ENCODE data around the gene EIF4G1. TPM values are rescaled to one million over a fixed set of nuclear protein-coding genes. Genes with fewer than 3 reads are reported as not detected.

Gene EIF4G1
- polyA plus RNA-seq, 3 donors, result 13.9 to 119 (median 24.2) TPM

GRCh38 chr3:184320104-184320445 is 5.7 kb downstream of the EIF4G1 start:
- WGBS (ENCODE audit: insufficient coverage), result 7% methylated on average over 3 of the region's 4 CpGs
- peak overlapping the region in 2 of 3 experiments; percentile 7 to 67 for H3K4me3 ChIP-seq (replicated peaks in 1 of 3; ENCODE audit: low read depth in 2 of 3, low read length in 3 of 3)
- peak overlapping the region; percentile 51 to 54 for H3K4me3 Mint-ChIP-seq
- H3K27ac Mint-ChIP-seq, result peak overlapping the region; percentile 92 to 97 (median 95)
- H3K79me2 ChIP-seq (ENCODE audit: insufficient read depth, low read length), result peaks cover 87% of the 10 kb centered on the region
- peak overlapping the region; percentile 74 for H3K4me2 ChIP-seq (replicated peaks; ENCODE audit: extremely low read depth, low read length, poor library complexity, severe bottlenecking)
- peak; percentile 82 to 85 (median 82) for DNase-seq
- peaks cover 81 to 84% of the 10 kb centered on the region in 2 donors for H3K4me1 ChIP-seq (ENCODE audit: control insufficient read depth in 1 of 2, insufficient read depth in 2 of 2, low read length in 2 of 2)
- H3K36me3 ChIP-seq (replicated peaks in 1 of 2; ENCODE audit: control insufficient read depth in 1 of 2, insufficient read depth in 2 of 2, low read length in 2 of 2), result peaks cover 54 to 67% of the 10 kb centered on the region in 2 donors
- intact Hi-C loops (cut with micrococcal nuclease), result no loop called here
- no peak for TF ChIP-seq CTCF (IDR thresholded peaks at IDR 0.05)
- H3K27ac ChIP-seq (ENCODE audit: low read depth in 1 of 2, low read length in 2 of 2), result peak overlapping the region; percentile 89
- peaks cover 66 to 67% of the 10 kb centered on the region in 2 donors for H3K36me3 Mint-ChIP-seq
- peaks cover 0 to 2% (median 0%) of the 10 kb centered on the region in 7 donors for H3K9me3 Mint-ChIP-seq
- H3K9me3 ChIP-seq (replicated peaks in 1 of 2; ENCODE audit: control insufficient read depth in 1 of 2, insufficient read depth in 1 of 2, low read length in 2 of 2), result no peaks in the 10 kb centered on the region
- peaks cover 65% of the 10 kb centered on the region for H4K20me1 ChIP-seq (ENCODE audit: insufficient read depth, low read length)
- H2AFZ ChIP-seq (ENCODE audit: insufficient read depth, low read depth, low read length, poor library complexity, severe bottlenecking), result no peak overlapping the region
- H3K27me3 ChIP-seq (ENCODE audit: control insufficient read depth in 2 of 2, insufficient read depth in 2 of 2, low read length in 2 of 2), result no peaks in the 10 kb centered on the region
- peak overlapping the region; percentile 38 for H3K9ac ChIP-seq (ENCODE audit: insufficient read depth, low read length, poor library complexity, severe bottlenecking)
- peaks cover 0 to 5% (median 0%) of the 10 kb centered on the region in 3 donors for H3K27me3 Mint-ChIP-seq (ENCODE audit: low read depth in 3 of 3)
- H3K4me1 Mint-ChIP-seq, result peaks cover 71% of the 10 kb centered on the region

- intact Hi-C loops (cut with micrococcal nuclease), result no loop called here
- Mint-ChIP-seq H3K9me3 (peaks cover 0 to 2% (median 0%) of the 10 kb centered on the region in 7 donors), H3K27ac (peak overlapping the region; percentile 92 to 97 (median 94)), H3K4me1 (peaks cover 62% of the 10 kb centered on the region), H3K36me3 (peaks cover 80 to 81% of the 10 kb centered on the region in 2 donors), H3K27me3 (ENCODE audit: low read depth in 3 of 3) (peaks cover 0 to 3% (median 0%) of the 10 kb centered on the region in 3 donors), H3K4me3 (no peak overlapping the region)
- TF ChIP-seq CTCF (IDR thresholded peaks at IDR 0.05), result no peak
- no peak for DNase-seq
- H3K36me3 ChIP-seq (replicated peaks in 1 of 2; ENCODE audit: control insufficient read depth in 1 of 2, insufficient read depth in 2 of 2, low read length in 2 of 2), result peaks cover 70 to 78% of the 10 kb centered on the region in 2 donors
- H3K27ac ChIP-seq (ENCODE audit: low read depth in 1 of 2, low read length in 2 of 2), result peak overlapping the region; percentile 74 to 89
- peaks cover 85% of the 10 kb centered on the region for H3K79me2 ChIP-seq (ENCODE audit: insufficient read depth, low read length)
- H3K4me2 ChIP-seq (replicated peaks; ENCODE audit: extremely low read depth, low read length, poor library complexity, severe bottlenecking), result peak overlapping the region; percentile 49
- H3K9ac ChIP-seq (ENCODE audit: insufficient read depth, low read length, poor library complexity, severe bottlenecking), result no peak overlapping the region
- peaks cover 65 to 68% of the 10 kb centered on the region in 2 donors for H3K4me1 ChIP-seq (ENCODE audit: control insufficient read depth in 1 of 2, insufficient read depth in 2 of 2, low read length in 2 of 2)
- no peaks in the 10 kb centered on the region for H3K27me3 ChIP-seq (ENCODE audit: control insufficient read depth in 2 of 2, insufficient read depth in 2 of 2, low read length in 2 of 2)
- peaks cover 71% of the 10 kb centered on the region for H4K20me1 ChIP-seq (ENCODE audit: insufficient read depth, low read length)
- H3K4me3 ChIP-seq (replicated peaks in 1 of 3; ENCODE audit: low read depth in 2 of 3, low read length in 3 of 3), result peak overlapping the region in 1 of 3 experiments; percentile 28
- 87% methylated on average over 3 of the region's 5 CpGs for WGBS (ENCODE audit: insufficient coverage)
- H3K9me3 ChIP-seq (replicated peaks in 1 of 2; ENCODE audit: control insufficient read depth in 1 of 2, insufficient read depth in 1 of 2, low read length in 2 of 2), result no peaks in the 10 kb centered on the region
- H2AFZ ChIP-seq (ENCODE audit: insufficient read depth, low read depth, low read length, poor library complexity, severe bottlenecking), result no peak overlapping the region
These were observed 7.3 kb downstream of the EIF4G1 start for GRCh38 chr3:184321666-184322065.

Data from CD14-positive monocyte (primary cell).